Measurements from ENCODE around the gene NT5DC3. TPM values are rescaled to one million over a fixed set of nuclear protein-coding genes. Genes with fewer than 3 reads are reported as not detected.

Gene NT5DC3
- total and polyA plus RNA-seq, 2 experiments from 2014 or later, result 0.91 to 1.8 TPM

DNA sequence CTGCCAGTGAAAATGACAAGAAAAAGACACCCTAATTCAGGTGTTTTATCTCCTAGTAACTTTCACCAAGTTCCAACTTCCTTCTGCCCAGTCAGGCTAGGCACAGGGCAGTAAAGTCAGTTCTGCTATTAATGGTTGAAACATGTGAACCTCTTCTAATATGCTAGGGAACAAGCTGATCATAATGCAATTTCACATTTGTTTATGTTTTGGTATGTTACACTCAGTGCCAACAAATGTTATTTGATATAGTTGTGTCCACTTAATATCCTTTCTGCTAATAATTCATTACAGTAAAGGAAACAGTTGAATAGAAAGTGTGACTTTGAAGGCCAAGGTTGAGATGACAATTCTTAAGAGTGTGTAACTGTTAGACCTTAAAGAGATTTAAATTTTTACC is 17.2 kb downstream of the NT5DC3 start:
- Histone ChIP-seq H3K27ac (no peak overlapping the region), H3K9me3 (ENCODE audit: low read depth) (no peaks in the 10 kb centered on the region), H3K27me3 (no peaks in the 10 kb centered on the region), H3K4me1 (ENCODE audit: low read depth) (peaks cover 10% of the 10 kb centered on the region), H3K36me3 (no peaks in the 10 kb centered on the region), H3K4me3 (no peak overlapping the region)
- no peak for DNase-seq (ENCODE audit: low read depth in 1 of 2, low spot score in 1 of 2)
- no peak for TF ChIP-seq CTCF (IDR thresholded peaks at IDR 0.05; ENCODE audit: low read depth, low read length)

DNA sequence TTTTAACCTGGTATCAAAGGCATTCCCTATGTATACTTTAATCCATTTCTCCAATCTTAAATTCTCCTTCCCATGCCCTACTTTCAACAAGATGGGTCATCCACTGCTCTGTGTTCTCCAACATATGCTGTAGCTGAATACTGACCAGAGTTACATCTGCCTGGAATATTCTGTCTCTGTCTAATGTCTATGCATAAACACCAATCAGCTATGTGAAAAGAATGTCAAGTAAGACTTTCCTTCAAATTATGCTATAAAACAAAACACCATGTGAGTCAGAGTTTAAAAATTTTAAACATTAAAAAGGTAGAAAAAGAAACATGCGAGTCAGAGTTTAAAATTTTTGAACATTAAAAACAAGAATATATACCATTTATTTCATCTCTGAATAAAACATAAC is 19.3 kb downstream of the NT5DC3 start:
- peaks cover 6% of the 10 kb centered on the region for H3K27me3 ChIP-seq
- TF ChIP-seq CTCF (IDR thresholded peaks at IDR 0.05; ENCODE audit: low read depth, low read length), result no peak
- H3K4me1 ChIP-seq (ENCODE audit: low read depth), result peaks cover 11% of the 10 kb centered on the region
- no peak for DNase-seq (ENCODE audit: low read depth in 1 of 2, low spot score in 1 of 2)
- H3K36me3 ChIP-seq, result no peaks in the 10 kb centered on the region
- no peak overlapping the region for H3K4me3 ChIP-seq
- H3K27ac ChIP-seq, result no peak overlapping the region
- no peaks in the 10 kb centered on the region for H3K9me3 ChIP-seq (ENCODE audit: low read depth)

GRCh38 chr12:103820881-103821489 is 20.0 kb downstream of the NT5DC3 start:
- H3K27ac ChIP-seq, result no peak overlapping the region
- peaks cover 6% of the 10 kb centered on the region for H3K27me3 ChIP-seq
- DNase-seq (ENCODE audit: low read depth in 1 of 2, low spot score in 1 of 2), result no peak
- no peak for TF ChIP-seq CTCF (IDR thresholded peaks at IDR 0.05; ENCODE audit: low read depth, low read length)
- H3K9me3 ChIP-seq (ENCODE audit: low read depth), result no peaks in the 10 kb centered on the region
- no peaks in the 10 kb centered on the region for H3K36me3 ChIP-seq
- peaks cover 11% of the 10 kb centered on the region for H3K4me1 ChIP-seq (ENCODE audit: low read depth)
- no peak overlapping the region for H3K4me3 ChIP-seq

- TF ChIP-seq CTCF (IDR thresholded peaks at IDR 0.05; ENCODE audit: low read depth, low read length), result no peak
- Histone ChIP-seq H3K4me3 (no peak overlapping the region), H3K36me3 (no peaks in the 10 kb centered on the region), H3K27me3 (peaks cover 6% of the 10 kb centered on the region), H3K4me1 (ENCODE audit: low read depth) (peaks cover 11% of the 10 kb centered on the region), H3K27ac (no peak overlapping the region), H3K9me3 (ENCODE audit: low read depth) (no peaks in the 10 kb centered on the region)
- DNase-seq (ENCODE audit: low read depth in 1 of 2, low spot score in 1 of 2), result no peak
Observed at GRCh38 chr12:103820361-103820760, 20.7 kb downstream of the NT5DC3 start.

GRCh38 chr12:103819892-103820291 is 21.1 kb downstream of the NT5DC3 start:
- no peaks in the 10 kb centered on the region for H3K9me3 ChIP-seq (ENCODE audit: low read depth)
- peaks cover 11% of the 10 kb centered on the region for H3K4me1 ChIP-seq (ENCODE audit: low read depth)
- no peak for DNase-seq (ENCODE audit: low read depth in 1 of 2, low spot score in 1 of 2)
- H3K36me3 ChIP-seq, result no peaks in the 10 kb centered on the region
- no peak for TF ChIP-seq CTCF (IDR thresholded peaks at IDR 0.05; ENCODE audit: low read depth, low read length)
- H3K4me3 ChIP-seq, result no peak overlapping the region
- H3K27me3 ChIP-seq, result peaks cover 6% of the 10 kb centered on the region
- H3K27ac ChIP-seq, result no peak overlapping the region

Measured in cardiac muscle cell (in vitro differentiated cells and primary cell).